Measurements from ENCODE around the gene METTL8.
"Not testable (repeated sequence)": the region's sequence is repeated elsewhere in the genome, so short reads cannot be mapped to it uniquely, and the experiment has no call there.

The METTL8 gene

GRCh38 chr2:171434013-171434989, 511 bp upstream of the METTL8 start, which contains the start of gene DCAF17:
Gene DCAF17, plus strand, starts transcription at chr2:171434226. Its CDS starts 352 bp downstream, at chr2:171434578.
- peak within 1 kb of the TSS; percentile 95 for H3K4me3 ChIP-seq (ENCODE audit: low read depth, low read length)
- DNase-seq (ENCODE audit: low read depth): peak; percentile 100
- TF ChIP-seq, protein P1, sequence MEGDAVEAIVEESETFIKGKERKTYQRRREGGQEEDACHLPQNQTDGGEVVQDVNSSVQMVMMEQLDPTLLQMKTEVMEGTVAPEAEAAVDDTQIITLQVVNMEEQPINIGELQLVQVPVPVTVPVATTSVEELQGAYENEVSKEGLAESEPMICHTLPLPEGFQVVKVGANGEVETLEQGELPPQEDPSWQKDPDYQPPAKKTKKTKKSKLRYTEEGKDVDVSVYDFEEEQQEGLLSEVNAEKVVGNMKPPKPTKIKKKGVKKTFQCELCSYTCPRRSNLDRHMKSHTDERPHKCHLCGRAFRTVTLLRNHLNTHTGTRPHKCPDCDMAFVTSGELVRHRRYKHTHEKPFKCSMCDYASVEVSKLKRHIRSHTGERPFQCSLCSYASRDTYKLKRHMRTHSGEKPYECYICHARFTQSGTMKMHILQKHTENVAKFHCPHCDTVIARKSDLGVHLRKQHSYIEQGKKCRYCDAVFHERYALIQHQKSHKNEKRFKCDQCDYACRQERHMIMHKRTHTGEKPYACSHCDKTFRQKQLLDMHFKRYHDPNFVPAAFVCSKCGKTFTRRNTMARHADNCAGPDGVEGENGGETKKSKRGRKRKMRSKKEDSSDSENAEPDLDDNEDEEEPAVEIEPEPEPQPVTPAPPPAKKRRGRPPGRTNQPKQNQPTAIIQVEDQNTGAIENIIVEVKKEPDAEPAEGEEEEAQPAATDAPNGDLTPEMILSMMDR (IDR thresholded peaks at IDR 0.05; ENCODE audit: low read depth, low read length): no peak
- peak; percentile 48 for TF ChIP-seq MAX (IDR thresholded peaks at IDR 0.05; ENCODE audit: low read depth, low read length)
- TF ChIP-seq MYC (IDR thresholded peaks at IDR 0.05; ENCODE audit: low read depth, low read length): peak; percentile 81
- TF ChIP-seq POLR2A (IDR thresholded peaks at IDR 0.05; ENCODE audit: extremely low read depth, insufficient read length): peak; percentile 57

GRCh38 chr2:171432969-171433762, 624 bp downstream of the METTL8 start:
- TF ChIP-seq POLR2A (IDR thresholded peaks at IDR 0.05; ENCODE audit: extremely low read depth, insufficient read length) (no peak), MYC (IDR thresholded peaks at IDR 0.05; ENCODE audit: low read depth, low read length) (peak; percentile 98), MAX (IDR thresholded peaks at IDR 0.05; ENCODE audit: low read depth, low read length) (peak; percentile 98)
- TF ChIP-seq, protein P1 (IDR thresholded peaks at IDR 0.05; ENCODE audit: low read depth, low read length): no peak
- peak overlapping the region; percentile 95 for H3K4me3 ChIP-seq (ENCODE audit: low read depth, low read length)
- DNase-seq (ENCODE audit: low read depth): peak; percentile 82

- TF ChIP-seq MYC (IDR thresholded peaks at IDR 0.05; ENCODE audit: low read depth, low read length): no peak
- no peak for TF ChIP-seq POLR2A (IDR thresholded peaks at IDR 0.05; ENCODE audit: extremely low read depth, insufficient read length)
Observed at GRCh38 chr2:171432206-171432968, 1.4 kb downstream of the METTL8 start.

DNA sequence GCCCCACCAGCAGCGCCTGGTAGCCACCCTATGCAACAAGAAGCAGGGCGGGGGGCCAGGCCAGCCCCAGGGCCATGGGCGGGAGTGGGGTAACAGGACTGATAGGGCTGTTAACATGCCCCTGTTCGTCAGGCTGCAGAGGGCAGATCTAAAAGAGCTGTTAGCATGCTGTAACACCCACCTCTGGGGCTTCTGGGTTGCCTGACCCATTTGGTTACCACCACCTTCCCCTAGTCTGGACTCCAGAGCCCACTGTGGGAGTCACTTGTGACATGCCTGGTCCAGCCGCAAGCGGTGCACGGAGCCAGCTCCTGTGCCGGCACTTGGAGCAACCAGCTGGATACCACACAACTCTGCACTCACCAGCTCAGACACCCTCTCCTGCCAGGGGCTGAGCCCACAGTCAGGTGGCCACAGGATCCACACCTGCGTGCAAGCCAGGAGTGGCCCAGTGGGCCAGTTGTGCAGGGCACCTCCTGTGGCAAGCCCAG, 2.1 kb downstream of the METTL8 start:
- no peak for DNase-seq (ENCODE audit: low read depth)
- TF ChIP-seq MAX (IDR thresholded peaks at IDR 0.05; ENCODE audit: low read depth, low read length) (no peak), POLR2A (IDR thresholded peaks at IDR 0.05; ENCODE audit: extremely low read depth, insufficient read length) (no peak), MYC (IDR thresholded peaks at IDR 0.05; ENCODE audit: low read depth, low read length) (no peak)
- TF ChIP-seq, protein P1 (IDR thresholded peaks at IDR 0.05; ENCODE audit: low read depth, low read length): no peak
- no peak overlapping the region for H3K4me3 ChIP-seq (ENCODE audit: low read depth, low read length)

More at GRCh38 chr2:171432206-171432968, 1.4 kb downstream of the METTL8 start:
- peak overlapping the region; percentile 95 for H3K4me3 ChIP-seq (ENCODE audit: low read depth, low read length)
- DNase-seq (ENCODE audit: low read depth): peak; percentile 44

DNA sequence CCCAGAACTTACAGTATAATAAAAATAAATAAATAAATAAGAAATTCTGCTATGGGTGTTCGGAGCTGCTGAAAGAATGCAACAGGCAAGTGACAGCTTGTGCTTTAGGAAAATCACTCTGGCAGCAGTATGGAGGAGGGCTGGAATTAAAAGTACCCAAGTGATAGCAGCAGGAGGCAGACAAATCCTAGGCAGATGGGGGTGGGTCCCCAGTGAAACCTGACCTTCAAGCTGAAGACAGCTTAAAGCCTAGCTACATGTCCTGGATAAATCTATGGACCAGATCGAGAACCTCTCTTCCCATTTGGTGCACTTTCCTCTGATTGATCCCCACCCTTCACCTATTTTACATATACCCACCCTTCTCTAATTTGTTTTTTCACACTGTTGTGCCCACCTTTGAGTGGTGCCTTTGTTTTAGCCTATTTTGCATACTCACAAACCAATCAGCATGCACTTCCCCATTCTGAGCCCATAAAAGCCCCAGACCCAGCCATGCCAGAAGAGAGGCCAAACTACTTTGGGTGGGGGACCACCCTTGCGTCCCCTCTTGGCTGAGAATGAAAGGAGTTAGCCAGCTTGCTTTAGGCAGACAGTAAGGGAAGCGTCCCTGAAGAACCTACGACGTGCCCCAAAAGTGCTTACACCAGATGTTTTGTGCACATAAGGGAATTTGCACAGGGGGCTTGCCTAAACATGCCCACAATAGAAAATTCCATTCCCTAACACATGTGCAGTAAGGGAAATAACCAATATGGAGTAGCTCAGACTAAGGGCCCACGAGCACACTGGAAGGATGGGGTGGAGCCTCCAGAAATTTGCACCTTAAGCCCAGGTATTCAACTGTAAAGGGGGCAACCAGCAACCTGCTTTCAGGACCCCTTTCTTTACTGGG, 3.0 kb downstream of the METTL8 start:
- DNase-seq (ENCODE audit: low read depth): peak; percentile 39
- no peak for TF ChIP-seq MYC (IDR thresholded peaks at IDR 0.05; ENCODE audit: low read depth, low read length)
- TF ChIP-seq, protein P1 (IDR thresholded peaks at IDR 0.05; ENCODE audit: low read depth, low read length): no peak
- no peak for TF ChIP-seq MAX (IDR thresholded peaks at IDR 0.05; ENCODE audit: low read depth, low read length)
- no peak for TF ChIP-seq POLR2A (IDR thresholded peaks at IDR 0.05; ENCODE audit: extremely low read depth, insufficient read length)
- no peak overlapping the region for H3K4me3 ChIP-seq (ENCODE audit: low read depth, low read length)

GRCh38 chr2:171422710-171423495, 10.9 kb downstream of the METTL8 start:
- H3K4me3 ChIP-seq (ENCODE audit: low read depth, low read length); DNase-seq (ENCODE audit: low read depth): not testable (repeated sequence)

Data from NB4 (cell line).